H1 (cell line): Measurements from ENCODE around the gene ARID4B.

Experiments used
- CEBPB ChIP-seq: IDR thresholded peaks from 2 replicates; pipeline ENCODE4 v1.6.1; 2012; ENCODE audit warnings: low read depth, low read length
- CHD2 ChIP-seq: IDR thresholded peaks from 2 replicates; pipeline ENCODE4 v1.6.1; 2012; ENCODE audit warnings: low read length, improper control_type of control experiment
- EGR1 ChIP-seq: IDR thresholded peaks from 2 replicates; pipeline ENCODE4 v1.6.1; 2011; ENCODE audit warnings: low read depth, low read length, borderline replicate concordance
- EZH2 ChIP-seq: fragments of 200-600 bp; sonication (generic); IDR thresholded peaks from 2 replicates; pipeline ENCODE4 v1.7.1; 2012; ENCODE audit warnings: low read depth, mild to moderate bottlenecking, moderate library complexity, low read length, inconsistent platforms; ENCODE audit not compliant: severe bottlenecking
- FOSL1 ChIP-seq: IDR thresholded peaks from 2 replicates; pipeline ENCODE4 v1.6.1; 2011; ENCODE audit warnings: mild to moderate bottlenecking, low read depth, low read length, moderate library complexity; ENCODE audit not compliant: insufficient read depth
- HDAC2 ChIP-seq, 2 experiments: fragments of 300-600 bp in 1 of 2; sonication (generic) in 1 of 2; IDR thresholded peaks; 2 replicates each; pipeline ENCODE4 v1.6.1; 2011 to 2012; ENCODE audit warnings: low read depth in 2 of 2, low read length in 2 of 2, mild to moderate bottlenecking in 2 of 2, moderate library complexity in 2 of 2, borderline replicate concordance in 1 of 2, inconsistent platforms in 1 of 2
- POLR2A ChIP-seq, 2 experiments: IDR thresholded peaks; 1 replicate in 1 of 2; 2 replicates in 1 of 2; pipeline ENCODE4 v1.6.1; 2011; ENCODE audit warnings: low read depth in 2 of 2, low read length in 2 of 2, mild to moderate bottlenecking in 2 of 2; ENCODE audit errors: control extremely low read depth in 1 of 2
- POLR2AphosphoS5 ChIP-seq: IDR thresholded peaks from 2 replicates; pipeline ENCODE4 v1.6.1; 2011; ENCODE audit warnings: low read depth, low read length
- SUZ12 ChIP-seq: fragments of 200-600 bp; sonication (generic); IDR thresholded peaks from 2 replicates; pipeline ENCODE4 v1.6.1; 2012; ENCODE audit warnings: mild to moderate bottlenecking, inconsistent platforms, low read length, moderate library complexity, mixed read lengths
- YY1 ChIP-seq: IDR thresholded peaks from 2 replicates; pipeline ENCODE4 v1.6.1; 2011; ENCODE audit warnings: low read depth, mild to moderate bottlenecking, low read length
- TF ChIP-seq, protein P1 (sequence below), 3 experiments: IDR thresholded peaks; 1 replicate in 2 of 3; 2 replicates in 1 of 3; pipeline versions ENCODE4 v1.5.1 to v1.6.1; 2011; ENCODE audit warnings: low read length in 3 of 3, mild to moderate bottlenecking in 3 of 3, inconsistent platforms in 2 of 3, low read depth in 1 of 3, moderate library complexity in 1 of 3; ENCODE audit not compliant: insufficient read depth in 1 of 3; ENCODE audit errors: control extremely low read depth in 1 of 3

DNA sequence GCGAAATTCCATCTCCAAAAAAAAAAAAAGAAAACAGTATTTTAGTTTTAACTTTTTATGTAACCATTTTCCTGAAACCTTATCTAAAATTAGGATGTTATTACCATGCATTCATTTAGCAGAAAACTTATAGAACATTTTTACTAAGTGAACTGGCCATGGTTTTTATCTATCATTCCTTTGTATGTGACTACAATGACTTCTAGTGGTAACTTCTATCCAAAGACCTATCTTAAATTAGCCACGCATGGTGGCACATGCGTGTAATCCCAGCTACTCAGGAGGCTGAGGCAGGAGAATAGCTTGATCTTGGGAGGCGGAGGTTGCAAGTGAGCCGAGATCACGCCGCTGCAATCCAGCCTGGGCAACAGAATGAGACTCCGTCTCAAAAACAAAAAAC is 11.8 kb upstream of the ARID4B start:
- TF ChIP-seq FOSL1, result no peak
- no peak for TF ChIP-seq EGR1
- TF ChIP-seq SUZ12, result no peak
- TF ChIP-seq, protein P1, sequence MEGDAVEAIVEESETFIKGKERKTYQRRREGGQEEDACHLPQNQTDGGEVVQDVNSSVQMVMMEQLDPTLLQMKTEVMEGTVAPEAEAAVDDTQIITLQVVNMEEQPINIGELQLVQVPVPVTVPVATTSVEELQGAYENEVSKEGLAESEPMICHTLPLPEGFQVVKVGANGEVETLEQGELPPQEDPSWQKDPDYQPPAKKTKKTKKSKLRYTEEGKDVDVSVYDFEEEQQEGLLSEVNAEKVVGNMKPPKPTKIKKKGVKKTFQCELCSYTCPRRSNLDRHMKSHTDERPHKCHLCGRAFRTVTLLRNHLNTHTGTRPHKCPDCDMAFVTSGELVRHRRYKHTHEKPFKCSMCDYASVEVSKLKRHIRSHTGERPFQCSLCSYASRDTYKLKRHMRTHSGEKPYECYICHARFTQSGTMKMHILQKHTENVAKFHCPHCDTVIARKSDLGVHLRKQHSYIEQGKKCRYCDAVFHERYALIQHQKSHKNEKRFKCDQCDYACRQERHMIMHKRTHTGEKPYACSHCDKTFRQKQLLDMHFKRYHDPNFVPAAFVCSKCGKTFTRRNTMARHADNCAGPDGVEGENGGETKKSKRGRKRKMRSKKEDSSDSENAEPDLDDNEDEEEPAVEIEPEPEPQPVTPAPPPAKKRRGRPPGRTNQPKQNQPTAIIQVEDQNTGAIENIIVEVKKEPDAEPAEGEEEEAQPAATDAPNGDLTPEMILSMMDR (IDR thresholded peaks at IDR 0.05; ENCODE audit: control extremely low read depth in 1 of 3, insufficient read depth in 1 of 3, low read depth in 1 of 3, low read length in 3 of 3), result no peak
- no peak for TF ChIP-seq CEBPB
- no peak for TF ChIP-seq POLR2A (IDR thresholded peaks at IDR 0.05; ENCODE audit: control extremely low read depth in 1 of 2, low read depth in 2 of 2, low read length in 2 of 2)
- TF ChIP-seq HDAC2 (IDR thresholded peaks at IDR 0.05; ENCODE audit: borderline replicate concordance in 1 of 2, low read depth in 2 of 2, low read length in 2 of 2), result no peak
- no peak for TF ChIP-seq CHD2
- TF ChIP-seq POLR2AphosphoS5, result no peak
- no peak for TF ChIP-seq YY1
- TF ChIP-seq EZH2, result no peak
